CD4-positive, alpha-beta T cell treated with Interleukin-4 for 1 hour (primary cell): ENCODE data around the gene CNTN4.

Experiments used
- DNase-seq, 2 donors: peaks; one replicate each; pipeline ENCODE4 v3.0.0-alpha.2; 2020 to 2022

CNTN4 gene

GRCh38 chr3:2153547-2153946 lies 54.9 kb downstream of the CNTN4 start:
- no peak for DNase-seq

GRCh38 chr3:2154621-2155020 lies 56.0 kb downstream of the CNTN4 start:
- no peak for DNase-seq

- DNase-seq, result no peak
Observed at GRCh38 chr3:2156244-2156847, 57.7 kb downstream of the CNTN4 start.

GRCh38 chr3:2158828-2159227 lies 60.2 kb downstream of the CNTN4 start:
- no peak for DNase-seq

- DNase-seq, result no peak
Observed at GRCh38 chr3:2166552-2166951, 67.9 kb downstream of the CNTN4 start.

GRCh38 chr3:2172561-2173171 lies 74.0 kb downstream of the CNTN4 start:
- DNase-seq, result no peak

GRCh38 chr3:2180634-2181033 lies 82.0 kb downstream of the CNTN4 start:
- no peak for DNase-seq

- no peak for DNase-seq
Observed at GRCh38 chr3:2198776-2199279, 100.2 kb downstream of the CNTN4 start.

GRCh38 chr3:2204054-2204453 lies 105.4 kb downstream of the CNTN4 start:
- DNase-seq, result no peak

- no peak for DNase-seq
Observed at GRCh38 chr3:2205692-2206091, 107.0 kb downstream of the CNTN4 start.

GRCh38 chr3:2206536-2206935 lies 107.9 kb downstream of the CNTN4 start:
- DNase-seq, result no peak

- DNase-seq, result no peak
Observed at GRCh38 chr3:2211568-2211967, 112.9 kb downstream of the CNTN4 start.

- no peak for DNase-seq
Observed at GRCh38 chr3:2212206-2212605, 113.5 kb downstream of the CNTN4 start.

GRCh38 chr3:2218375-2218774 lies 119.7 kb downstream of the CNTN4 start:
- DNase-seq, result no peak

GRCh38 chr3:2218816-2219215 lies 120.2 kb downstream of the CNTN4 start:
- no peak for DNase-seq

GRCh38 chr3:2236203-2236602 lies 137.5 kb downstream of the CNTN4 start:
- no peak for DNase-seq

GRCh38 chr3:2244137-2244536 lies 145.5 kb downstream of the CNTN4 start:
- no peak for DNase-seq

- DNase-seq, result no peak
Observed at GRCh38 chr3:2246873-2247648, 148.4 kb downstream of the CNTN4 start.

GRCh38 chr3:2247831-2248230 lies 149.2 kb downstream of the CNTN4 start:
- no peak for DNase-seq

GRCh38 chr3:2250783-2251182 lies 152.1 kb downstream of the CNTN4 start:
- no peak for DNase-seq

- no peak for DNase-seq
Observed at GRCh38 chr3:2261747-2262146, 163.1 kb downstream of the CNTN4 start.

GRCh38 chr3:2262204-2262603 lies 163.5 kb downstream of the CNTN4 start:
- DNase-seq, result no peak

GRCh38 chr3:2266606-2267005 lies 167.9 kb downstream of the CNTN4 start:
- no peak for DNase-seq

- DNase-seq, result no peak
Observed at GRCh38 chr3:2268779-2269178, 170.1 kb downstream of the CNTN4 start.
